ENCODE results near the gene GRK7. TPM values are rescaled to one million over a fixed set of nuclear protein-coding genes. Genes with fewer than 3 reads are reported as not detected.

The GRK7 gene
- total and polyA plus RNA-seq, 2 experiments from 2014 or later, result not detected

DNA sequence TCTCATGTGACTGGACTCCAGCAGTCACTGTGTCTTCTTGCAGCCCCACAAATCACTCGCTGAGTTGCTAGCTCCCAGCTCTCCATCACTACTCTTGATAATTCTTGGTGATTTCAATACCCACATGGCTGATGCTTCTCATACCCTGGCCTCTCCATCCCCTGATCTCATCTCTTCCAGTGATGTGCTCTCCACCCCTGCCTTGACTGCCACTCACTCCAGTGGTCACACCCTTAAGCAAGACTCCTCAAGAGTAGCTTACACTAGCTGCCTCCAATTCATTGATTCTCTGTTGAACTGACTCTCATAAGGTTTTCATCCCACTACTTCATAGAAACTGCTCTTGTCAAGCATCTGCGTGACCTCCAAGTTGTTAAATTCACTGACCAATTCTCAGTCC lies 837 bp downstream of the GRK7 start:
- no peak for DNase-seq
- H3F3A ChIP-seq (ENCODE audit: insufficient read depth), result no peaks in the 10 kb centered on the region
- H4K20me1 ChIP-seq (ENCODE audit: insufficient read depth), result no peaks in the 10 kb centered on the region
- H3K27me3 ChIP-seq (replicated peaks; ENCODE audit: insufficient read depth), result no peaks in the 10 kb centered on the region
- H3K4me1 ChIP-seq (ENCODE audit: insufficient read depth), result no peaks in the 10 kb centered on the region
- no peaks in the 10 kb centered on the region for H3K9me3 ChIP-seq (ENCODE audit: low read depth)
- no peak for TF ChIP-seq EZH2phosphoT487 (IDR thresholded peaks at IDR 0.05; ENCODE audit: insufficient read depth, low read depth)
- TF ChIP-seq EZH2 (IDR thresholded peaks at IDR 0.05; ENCODE audit: insufficient read depth, poor library complexity, severe bottlenecking), result no peak
- H3K27ac ChIP-seq, result no peak overlapping the region
- H3K79me2 ChIP-seq (ENCODE audit: insufficient read depth), result no peaks in the 10 kb centered on the region
- H3K9ac ChIP-seq, result no peak overlapping the region
- H3K4me3 ChIP-seq, result no peak overlapping the region
- 92 to 94% methylated on average over 2 of the region's 2 CpGs for WGBS, 2 experiments (ENCODE audit: low coverage in 1 of 2, low lambda C conversion rate in 2 of 2, missing lambda C conversion rate in 2 of 2)
- no peaks in the 10 kb centered on the region for H3K36me3 ChIP-seq (ENCODE audit: low read depth)
- no peak overlapping the region for H2AFZ ChIP-seq
- H3K9me2 ChIP-seq (ENCODE audit: insufficient read depth), result no peaks in the 10 kb centered on the region
- in situ Hi-C loops (cut with MboI), result no loop called here
- no peak overlapping the region for H3K4me2 ChIP-seq (ENCODE audit: unreplicated experiment)

DNA sequence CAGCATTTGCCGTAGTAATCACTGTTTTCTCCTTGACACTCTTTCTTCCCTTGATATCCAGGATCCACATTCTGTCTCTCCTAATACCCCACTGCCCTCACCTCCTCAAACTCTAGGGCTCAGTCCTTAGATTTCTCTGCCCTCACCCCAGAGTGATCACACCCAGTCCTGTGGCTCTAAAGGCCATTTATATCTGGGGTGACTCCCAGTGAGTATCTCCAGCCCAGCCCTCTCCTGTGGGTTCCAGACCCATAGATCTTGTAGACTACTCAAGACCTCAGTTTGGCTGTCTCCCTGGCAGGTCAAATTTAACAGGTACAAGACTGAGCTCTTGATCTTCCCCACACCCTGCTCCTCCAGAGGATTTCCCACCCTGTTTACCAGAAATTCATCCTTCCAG lies 1.3 kb downstream of the GRK7 start:
- Histone ChIP-seq H3K9me2 (ENCODE audit: insufficient read depth) (no peaks in the 10 kb centered on the region), H3K4me3 (no peak overlapping the region), H3K4me1 (ENCODE audit: insufficient read depth) (no peaks in the 10 kb centered on the region), H3K9ac (no peak overlapping the region), H3K27me3 (replicated peaks; ENCODE audit: insufficient read depth) (no peaks in the 10 kb centered on the region), H3K4me2 (ENCODE audit: unreplicated experiment) (no peak overlapping the region), H3F3A (ENCODE audit: insufficient read depth) (no peaks in the 10 kb centered on the region), H3K27ac (no peak overlapping the region), H2AFZ (no peak overlapping the region), H4K20me1 (ENCODE audit: insufficient read depth) (no peaks in the 10 kb centered on the region), H3K79me2 (ENCODE audit: insufficient read depth) (no peaks in the 10 kb centered on the region), H3K9me3 (ENCODE audit: low read depth) (no peaks in the 10 kb centered on the region), H3K36me3 (ENCODE audit: low read depth) (no peaks in the 10 kb centered on the region)
- no peak for TF ChIP-seq EZH2 (IDR thresholded peaks at IDR 0.05; ENCODE audit: insufficient read depth, poor library complexity, severe bottlenecking)
- TF ChIP-seq EZH2phosphoT487 (IDR thresholded peaks at IDR 0.05; ENCODE audit: insufficient read depth, low read depth), result no peak
- WGBS, 2 experiments (ENCODE audit: low coverage in 1 of 2, low lambda C conversion rate in 2 of 2, missing lambda C conversion rate in 2 of 2), result 89 to 94% methylated on average over 1 of the region's 1 CpG
- in situ Hi-C loops (cut with MboI), result no loop called here
- no peak for DNase-seq

- H4K20me1 ChIP-seq (ENCODE audit: insufficient read depth), result no peaks in the 10 kb centered on the region
- in situ Hi-C loops (cut with MboI), result no loop called here
- H3K9me3 ChIP-seq (ENCODE audit: low read depth), result no peaks in the 10 kb centered on the region
- no peaks in the 10 kb centered on the region for H3K36me3 ChIP-seq (ENCODE audit: low read depth)
- no peak for DNase-seq
- H3K9me2 ChIP-seq (ENCODE audit: insufficient read depth), result no peaks in the 10 kb centered on the region
- no peak overlapping the region for H2AFZ ChIP-seq
- H3K27ac ChIP-seq, result no peak overlapping the region
- no peak for TF ChIP-seq EZH2 (IDR thresholded peaks at IDR 0.05; ENCODE audit: insufficient read depth, poor library complexity, severe bottlenecking)
- TF ChIP-seq EZH2phosphoT487 (IDR thresholded peaks at IDR 0.05; ENCODE audit: insufficient read depth, low read depth), result no peak
- H3F3A ChIP-seq (ENCODE audit: insufficient read depth), result no peaks in the 10 kb centered on the region
- H3K4me1 ChIP-seq (ENCODE audit: insufficient read depth), result no peaks in the 10 kb centered on the region
- no peaks in the 10 kb centered on the region for H3K79me2 ChIP-seq (ENCODE audit: insufficient read depth)
- H3K27me3 ChIP-seq (replicated peaks; ENCODE audit: insufficient read depth), result no peaks in the 10 kb centered on the region
- no peak overlapping the region for H3K4me2 ChIP-seq (ENCODE audit: unreplicated experiment)
- H3K9ac ChIP-seq, result no peak overlapping the region
- 84 to 87% methylated on average over 2 of the region's 2 CpGs for WGBS, 2 experiments (ENCODE audit: low coverage in 1 of 2, low lambda C conversion rate in 2 of 2, missing lambda C conversion rate in 2 of 2)
- H3K4me3 ChIP-seq, result no peak overlapping the region
Observed at GRCh38 chr3:141764986-141765385, 1.8 kb downstream of the GRK7 start.

DNA sequence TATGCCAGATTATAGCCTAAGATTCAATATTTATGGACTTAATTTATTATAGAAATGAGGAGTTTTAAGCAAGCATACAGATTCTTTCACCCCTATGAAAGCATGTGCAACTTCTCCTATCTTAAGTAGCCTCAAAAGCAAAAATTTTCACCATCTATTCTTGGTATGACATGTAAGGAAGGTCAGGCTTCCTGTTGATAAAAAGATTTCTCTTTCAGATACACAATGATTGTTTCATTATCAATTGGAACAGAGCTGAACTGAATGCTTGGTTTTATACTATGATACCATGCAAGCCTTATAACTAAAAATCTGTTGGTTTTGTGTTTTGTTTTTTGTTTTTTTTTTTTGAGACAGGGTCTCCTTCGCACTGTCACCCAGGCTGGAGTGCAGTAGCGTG lies 3.9 kb downstream of the GRK7 start:
- no peak overlapping the region for H3K4me3 ChIP-seq
- 64 to 75% methylated on average over 2 of the region's 2 CpGs for WGBS, 2 experiments (ENCODE audit: low coverage in 1 of 2, low lambda C conversion rate in 2 of 2, missing lambda C conversion rate in 2 of 2)
- H4K20me1 ChIP-seq (ENCODE audit: insufficient read depth), result no peaks in the 10 kb centered on the region
- TF ChIP-seq EZH2phosphoT487 (IDR thresholded peaks at IDR 0.05; ENCODE audit: insufficient read depth, low read depth), result no peak
- TF ChIP-seq EZH2 (IDR thresholded peaks at IDR 0.05; ENCODE audit: insufficient read depth, poor library complexity, severe bottlenecking), result no peak
- no peak overlapping the region for H3K4me2 ChIP-seq (ENCODE audit: unreplicated experiment)
- no peaks in the 10 kb centered on the region for H3K4me1 ChIP-seq (ENCODE audit: insufficient read depth)
- DNase-seq, result no peak
- in situ Hi-C loops (cut with MboI), result no loop called here
- no peaks in the 10 kb centered on the region for H3K36me3 ChIP-seq (ENCODE audit: low read depth)
- H3K9ac ChIP-seq, result no peak overlapping the region
- no peaks in the 10 kb centered on the region for H3K79me2 ChIP-seq (ENCODE audit: insufficient read depth)
- no peaks in the 10 kb centered on the region for H3F3A ChIP-seq (ENCODE audit: insufficient read depth)
- no peak overlapping the region for H2AFZ ChIP-seq
- no peak overlapping the region for H3K27ac ChIP-seq
- H3K27me3 ChIP-seq (replicated peaks; ENCODE audit: insufficient read depth), result no peaks in the 10 kb centered on the region
- H3K9me3 ChIP-seq (ENCODE audit: low read depth), result no peaks in the 10 kb centered on the region
- no peaks in the 10 kb centered on the region for H3K9me2 ChIP-seq (ENCODE audit: insufficient read depth)
